Fibroblast of villous mesenchyme (primary cell): ENCODE data around the gene CCDC33. TPM values are rescaled to one million over a fixed set of nuclear protein-coding genes. Genes with fewer than 3 reads are reported as not detected.

Experiments used
- DNase-seq: peaks from one replicate; pipeline ENCODE4 v3.0.0-alpha.2; 2010; ENCODE audit warnings: low read depth
- H3K4me3 ChIP-seq: 2 replicates; pipeline ENCODE4 v1.5.1; 2011; ENCODE audit warnings: low read depth, mild to moderate bottlenecking, low read length
- CTCF ChIP-seq: IDR thresholded peaks from 2 replicates; pipeline ENCODE4 v1.5.1; 2012; ENCODE audit warnings: low read depth, mild to moderate bottlenecking, low read length; ENCODE audit not compliant: insufficient read depth
- total RNA-seq: library from RNA; depleted of rRNA; stranded (reverse); fragments of >200 nt; gene quantifications from 2 replicates; pipeline ENCODE4 v1.2.3, GENCODE V29; 2012

CCDC33 gene
- total RNA-seq, 1 donor = 0.86 TPM

- no peak for TF ChIP-seq CTCF
- H3K4me3 ChIP-seq = no peak overlapping the region
- no peak for DNase-seq
Measured at GRCh38 chr15:74229686-74230085, 6.4 kb upstream of the CCDC33 start.

- TF ChIP-seq CTCF = no peak
- H3K4me3 ChIP-seq = no peak overlapping the region
- DNase-seq = no peak
Measured at GRCh38 chr15:74231475-74231874, 4.7 kb upstream of the CCDC33 start.

- no peak for TF ChIP-seq CTCF
- no peak overlapping the region for H3K4me3 ChIP-seq
- DNase-seq = no peak
Measured at GRCh38 chr15:74233373-74233772, 2.8 kb upstream of the CCDC33 start.

- no peak for TF ChIP-seq CTCF
- H3K4me3 ChIP-seq = no peak overlapping the region
- no peak for DNase-seq
Measured at GRCh38 chr15:74233851-74234597, 2.1 kb upstream of the CCDC33 start.

GRCh38 chr15:74234598-74234875 lies 1.6 kb upstream of the CCDC33 start:
- H3K4me3 ChIP-seq = no peak overlapping the region
- no peak for TF ChIP-seq CTCF
- DNase-seq = no peak

- no peak for DNase-seq
- TF ChIP-seq CTCF = no peak
- H3K4me3 ChIP-seq = no peak overlapping the region
Measured at GRCh38 chr15:74239051-74239705, 3.1 kb downstream of the CCDC33 start.
